Measurements from ENCODE around the gene CDH22. TPM values are rescaled to one million over a fixed set of nuclear protein-coding genes. Genes with fewer than 3 reads are reported as not detected.

The CDH22 gene
- total and polyA plus RNA-seq, 10 of the 15 experiments (the other 5 are each of a cell fraction or from before 2014, with no cell fraction given) = not detected

DNA sequence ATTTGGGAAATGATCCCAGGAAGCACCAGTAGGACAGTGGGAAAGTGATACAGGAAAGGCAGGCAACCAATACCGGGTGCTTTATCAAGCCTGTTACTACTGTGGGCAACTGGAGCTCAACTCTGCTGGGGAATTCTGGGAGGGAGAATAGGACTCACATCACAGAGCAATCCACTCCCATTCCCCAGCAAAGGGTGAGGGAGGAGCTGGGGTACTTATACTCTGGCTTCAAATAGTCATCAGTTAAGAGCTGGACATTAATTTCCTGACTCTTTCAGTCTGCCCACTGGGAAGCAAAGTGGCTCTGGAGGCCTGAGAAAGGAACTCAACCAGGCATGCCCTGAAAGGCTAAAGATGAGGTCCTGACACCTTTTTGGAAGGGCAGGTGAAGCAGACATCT, 17.5 kb upstream of the CDH22 start:
- no peaks in the 10 kb centered on the region for H3K36me3 ChIP-seq (ENCODE audit: control insufficient read depth in 2 of 2, insufficient read depth in 2 of 2, low read length in 1 of 2)
- H2AFZ ChIP-seq (ENCODE audit: control insufficient read depth, low read depth, low read length) = no peak overlapping the region
- ChIA-PET CTCF (interaction anchor here (0.9 to 2.6 kb wide), 3 partner anchors 19 to 138 kb away, joined by 3 to 14 read pairs (median 4); no protein-coding TSS in a partner anchor), RAD21 (ENCODE audit: unreplicated experiment) (interaction anchor here (1.3 kb wide), 1 partner anchor 24 kb away, joined by 3 read pairs; no protein-coding TSS in a partner anchor), POLR2A (no interaction called here), SMC1A (ENCODE audit: uncharacterized antibody, unreplicated experiment) (no interaction called here)
- DNase-seq (ENCODE audit: low read depth, low spot score) = no peak
- H3K9me3 ChIP-seq (replicated peaks; ENCODE audit: control insufficient read depth, insufficient read depth, low read length) = no peaks in the 10 kb centered on the region
- in situ Hi-C loops (cut with MboI) = no loop called here
- H3K4me3 ChIP-seq = no peak overlapping the region
- H3K27ac ChIP-seq (ENCODE audit: control insufficient read depth, insufficient read depth) = no peak overlapping the region
- H3K4me2 ChIP-seq (ENCODE audit: control insufficient read depth, insufficient read depth) = no peak overlapping the region
- FAIRE-seq = no peak
- no peak for ATAC-seq
- no peaks in the 10 kb centered on the region for H4K20me1 ChIP-seq (ENCODE audit: control insufficient read depth, insufficient read depth)
- peaks cover 0 to 4% of the 10 kb centered on the region in 2 experiments; a peak in 2 of 4 replicates for H3K27me3 ChIP-seq (replicated peaks in 1 of 2; ENCODE audit: control insufficient read depth in 2 of 2, insufficient read depth in 2 of 2, low read length in 1 of 2)
- H3K4me1 ChIP-seq (ENCODE audit: control insufficient read depth, insufficient read depth, low read length) = no peaks in the 10 kb centered on the region
- intact Hi-C loops (cut with micrococcal nuclease; ENCODE audit: unreplicated experiment) = no loop called here
- BruUV-seq (replicated peaks) = no TSS peak
- no peaks in the 10 kb centered on the region for H3K79me2 ChIP-seq (ENCODE audit: control insufficient read depth, insufficient read depth, low read length)
- H3K9ac ChIP-seq (ENCODE audit: control insufficient read depth, insufficient read depth, low read length) = no peak overlapping the region
- WGBS (ENCODE audit: insufficient coverage, insufficient replicate concordance, low lambda C conversion rate, missing lambda C conversion rate) = 6% methylated on average over 1 of the region's 1 CpG
- no peak for TF ChIP-seq FOXK2 (IDR thresholded peaks at IDR 0.05)
- TF ChIP-seq KLF5 (IDR thresholded peaks at IDR 0.05; ENCODE audit: partially characterized antibody) = no peak
- TF ChIP-seq NFIC (IDR thresholded peaks at IDR 0.05; ENCODE audit: low read depth, low read length) = no peak
- TF ChIP-seq, protein P1, sequence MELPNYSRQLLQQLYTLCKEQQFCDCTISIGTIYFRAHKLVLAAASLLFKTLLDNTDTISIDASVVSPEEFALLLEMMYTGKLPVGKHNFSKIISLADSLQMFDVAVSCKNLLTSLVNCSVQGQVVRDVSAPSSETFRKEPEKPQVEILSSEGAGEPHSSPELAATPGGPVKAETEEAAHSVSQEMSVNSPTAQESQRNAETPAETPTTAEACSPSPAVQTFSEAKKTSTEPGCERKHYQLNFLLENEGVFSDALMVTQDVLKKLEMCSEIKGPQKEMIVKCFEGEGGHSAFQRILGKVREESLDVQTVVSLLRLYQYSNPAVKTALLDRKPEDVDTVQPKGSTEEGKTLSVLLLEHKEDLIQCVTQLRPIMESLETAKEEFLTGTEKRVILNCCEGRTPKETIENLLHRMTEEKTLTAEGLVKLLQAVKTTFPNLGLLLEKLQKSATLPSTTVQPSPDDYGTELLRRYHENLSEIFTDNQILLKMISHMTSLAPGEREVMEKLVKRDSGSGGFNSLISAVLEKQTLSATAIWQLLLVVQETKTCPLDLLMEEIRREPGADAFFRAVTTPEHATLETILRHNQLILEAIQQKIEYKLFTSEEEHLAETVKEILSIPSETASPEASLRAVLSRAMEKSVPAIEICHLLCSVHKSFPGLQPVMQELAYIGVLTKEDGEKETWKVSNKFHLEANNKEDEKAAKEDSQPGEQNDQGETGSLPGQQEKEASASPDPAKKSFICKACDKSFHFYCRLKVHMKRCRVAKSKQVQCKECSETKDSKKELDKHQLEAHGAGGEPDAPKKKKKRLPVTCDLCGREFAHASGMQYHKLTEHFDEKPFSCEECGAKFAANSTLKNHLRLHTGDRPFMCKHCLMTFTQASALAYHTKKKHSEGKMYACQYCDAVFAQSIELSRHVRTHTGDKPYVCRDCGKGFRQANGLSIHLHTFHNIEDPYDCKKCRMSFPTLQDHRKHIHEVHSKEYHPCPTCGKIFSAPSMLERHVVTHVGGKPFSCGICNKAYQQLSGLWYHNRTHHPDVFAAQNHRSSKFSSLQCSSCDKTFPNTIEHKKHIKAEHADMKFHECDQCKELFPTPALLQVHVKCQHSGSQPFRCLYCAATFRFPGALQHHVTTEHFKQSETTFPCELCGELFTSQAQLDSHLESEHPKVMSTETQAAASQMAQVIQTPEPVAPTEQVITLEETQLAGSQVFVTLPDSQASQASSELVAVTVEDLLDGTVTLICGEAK (IDR thresholded peaks at IDR 0.05; ENCODE audit: borderline replicate concordance) = no peak
- TF ChIP-seq TARDBP (IDR thresholded peaks at IDR 0.05; ENCODE audit: borderline replicate concordance) = no peak
- no peak for TF ChIP-seq BRCA1 (IDR thresholded peaks at IDR 0.05; ENCODE audit: low read depth, low read length)
- no peak for TF ChIP-seq EGR1 (IDR thresholded peaks at IDR 0.05; ENCODE audit: borderline replicate concordance in 1 of 2, low read depth in 2 of 2, low read length in 2 of 2)
- TF ChIP-seq MEF2B (IDR thresholded peaks at IDR 0.05; ENCODE audit: partially characterized antibody, poor library complexity, severe bottlenecking) = no peak
- TF ChIP-seq ZNF622 (IDR thresholded peaks at IDR 0.05) = no peak
- no peak for TF ChIP-seq SMAD5 (IDR thresholded peaks at IDR 0.05; ENCODE audit: low read depth)
- TF ChIP-seq YBX1 (IDR thresholded peaks at IDR 0.05) = no peak
- no peak for TF ChIP-seq GATAD2B (conservative IDR thresholded peaks at IDR 0.05; ENCODE audit: low read depth)
- TF ChIP-seq, protein P2, sequence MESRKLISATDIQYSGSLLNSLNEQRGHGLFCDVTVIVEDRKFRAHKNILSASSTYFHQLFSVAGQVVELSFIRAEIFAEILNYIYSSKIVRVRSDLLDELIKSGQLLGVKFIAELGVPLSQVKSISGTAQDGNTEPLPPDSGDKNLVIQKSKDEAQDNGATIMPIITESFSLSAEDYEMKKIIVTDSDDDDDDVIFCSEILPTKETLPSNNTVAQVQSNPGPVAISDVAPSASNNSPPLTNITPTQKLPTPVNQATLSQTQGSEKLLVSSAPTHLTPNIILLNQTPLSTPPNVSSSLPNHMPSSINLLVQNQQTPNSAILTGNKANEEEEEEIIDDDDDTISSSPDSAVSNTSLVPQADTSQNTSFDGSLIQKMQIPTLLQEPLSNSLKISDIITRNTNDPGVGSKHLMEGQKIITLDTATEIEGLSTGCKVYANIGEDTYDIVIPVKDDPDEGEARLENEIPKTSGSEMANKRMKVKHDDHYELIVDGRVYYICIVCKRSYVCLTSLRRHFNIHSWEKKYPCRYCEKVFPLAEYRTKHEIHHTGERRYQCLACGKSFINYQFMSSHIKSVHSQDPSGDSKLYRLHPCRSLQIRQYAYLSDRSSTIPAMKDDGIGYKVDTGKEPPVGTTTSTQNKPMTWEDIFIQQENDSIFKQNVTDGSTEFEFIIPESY (IDR thresholded peaks at IDR 0.05) = no peak
- TF ChIP-seq, protein P3, sequence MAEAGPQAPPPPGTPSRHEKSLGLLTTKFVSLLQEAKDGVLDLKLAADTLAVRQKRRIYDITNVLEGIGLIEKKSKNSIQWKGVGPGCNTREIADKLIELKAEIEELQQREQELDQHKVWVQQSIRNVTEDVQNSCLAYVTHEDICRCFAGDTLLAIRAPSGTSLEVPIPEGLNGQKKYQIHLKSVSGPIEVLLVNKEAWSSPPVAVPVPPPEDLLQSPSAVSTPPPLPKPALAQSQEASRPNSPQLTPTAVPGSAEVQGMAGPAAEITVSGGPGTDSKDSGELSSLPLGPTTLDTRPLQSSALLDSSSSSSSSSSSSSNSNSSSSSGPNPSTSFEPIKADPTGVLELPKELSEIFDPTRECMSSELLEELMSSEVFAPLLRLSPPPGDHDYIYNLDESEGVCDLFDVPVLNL (IDR thresholded peaks at IDR 0.05; ENCODE audit: low read depth, low read length) = no peak
- TF ChIP-seq RB1 (IDR thresholded peaks at IDR 0.05; ENCODE audit: borderline replicate concordance) = no peak
- TF ChIP-seq NFYB (IDR thresholded peaks at IDR 0.05; ENCODE audit: insufficient read depth, low read depth, low read length) = no peak
- no peak for TF ChIP-seq CEBPB (IDR thresholded peaks at IDR 0.05; ENCODE audit: borderline replicate concordance in 1 of 2, low read depth in 2 of 2, low read length in 2 of 2)

Measured in GM12878 (cell line).